Lung (tissue), 12 donors: Measurements from ENCODE around the gene ZEB1. TPM values are rescaled to one million over a fixed set of nuclear protein-coding genes. Genes with fewer than 3 reads are reported as not detected.

ENCODE experiments used
- ATAC-seq: fragments of 200-7000 bp; cut with Tn5 transposase; one replicate; pipeline ENCODE4 v1.9.1; 2020; ENCODE audit warnings: moderate number of reproducible peaks; ENCODE audit not compliant: insufficient read depth, low FRiP score
- DNase-seq, 3 donors: peaks; one replicate each; pipeline ENCODE4 v3.0.0-alpha.2; 2013 to 2017
- H3K27ac ChIP-seq, 2 donors: one replicate each; pipeline ENCODE4 v1.5.1; 2013; ENCODE audit warnings: mild to moderate bottlenecking in 2 of 2, moderate library complexity in 2 of 2, control low read depth in 1 of 2, inconsistent platforms in 1 of 2, low read depth in 1 of 2, low read length in 1 of 2
- H3K27me3 ChIP-seq, 3 donors: one replicate each; pipeline ENCODE4 v1.5.1; 2013; ENCODE audit warnings: low read length in 2 of 3; ENCODE audit not compliant: control insufficient read depth in 3 of 3, insufficient read depth in 3 of 3
- H3K36me3 ChIP-seq, 4 donors: one replicate each; pipeline ENCODE4 v1.5.1; 2013; ENCODE audit warnings: low read length in 4 of 4, mild to moderate bottlenecking in 1 of 4, moderate library complexity in 1 of 4; ENCODE audit not compliant: control insufficient read depth in 4 of 4, insufficient read depth in 4 of 4
- H3K4me1 ChIP-seq, 5 donors: one replicate each; pipeline ENCODE4 v1.5.1; 2013; ENCODE audit warnings: low read length in 5 of 5, mild to moderate bottlenecking in 2 of 5, moderate library complexity in 1 of 5; ENCODE audit not compliant: control insufficient read depth in 5 of 5, insufficient read depth in 5 of 5
- H3K4me3 ChIP-seq: one replicate; pipeline ENCODE4 v1.5.1; 2013; ENCODE audit warnings: mild to moderate bottlenecking, control low read depth, moderate library complexity
- H3K9ac ChIP-seq, 2 donors: one replicate each; pipeline ENCODE4 v1.5.1; 2013; ENCODE audit warnings: low read length in 2 of 2, control low read depth in 1 of 2; ENCODE audit not compliant: insufficient read depth in 1 of 2
- H3K9me3 ChIP-seq, 4 donors: one replicate each; pipeline ENCODE4 v1.5.1; 2013; ENCODE audit warnings: low read length in 3 of 4, mild to moderate bottlenecking in 1 of 4, moderate library complexity in 1 of 4; ENCODE audit not compliant: control insufficient read depth in 4 of 4, insufficient read depth in 3 of 4
- CTCF ChIP-seq: IDR thresholded peaks from 2 replicates; pipeline ENCODE4 v1.5.1; 2012; ENCODE audit warnings: mild to moderate bottlenecking; ENCODE audit errors: control extremely low read depth, extremely low read depth
- WGBS, 2 donors: extraction: QIAGEN DNeasy Blood & Tissue Kit; methylation state at CpG; one replicate each; pipeline ENCODE4 v1.1.7; 2013; 5-methylcytosine and 5-hydroxymethylcytosine counted together
- polyA plus RNA-seq, 2 donors: library from polyadenylated mRNA; stranded (reverse); fragments of 200-250 nt; gene quantifications; one replicate each; pipeline ENCODE4 v1.2.1, GENCODE V29; 2013
- total RNA-seq, 2 donors: library from RNA; depleted of rRNA in 1 of 2; stranded (reverse); fragments of >200 nt in 1 of 2; gene quantifications; one replicate each; pipeline ENCODE4 v1.2.1, GENCODE V29; 2014 to 2021
- donor health status: control.
- donor health status: control.
- donor health status: Bipolar disorder and iron deficiency.
- donor health status: healthy.
- donor health status: DM: yes; HTN: yes; CAD: no.

The ZEB1 gene
- total and polyA plus RNA-seq, 4 donors: 8.4 to 86.9 (median 19.5) TPM

GRCh38 chr10:31366703-31367102 lies 47.7 kb downstream of the ZEB1 start:
- no peak overlapping the region for H3K27ac ChIP-seq
- no peak overlapping the region for H3K9ac ChIP-seq
- WGBS, 2 donors: 91 to 98% methylated on average over 4 of the region's 4 CpGs
- ATAC-seq (no peak), DNase-seq (no peak)
- H3K4me3 ChIP-seq: no peak overlapping the region
- peaks cover 0 to 4% (median 0%) of the 10 kb centered on the region in 4 donors for H3K36me3 ChIP-seq
- peaks cover 0 to 8% (median 0%) of the 10 kb centered on the region in 4 donors for H3K9me3 ChIP-seq
- peaks cover 0 to 3% (median 0%) of the 10 kb centered on the region in 5 donors for H3K4me1 ChIP-seq
- TF ChIP-seq CTCF: no peak
- H3K27me3 ChIP-seq: no peaks in the 10 kb centered on the region

- no peaks in the 10 kb centered on the region for H3K9me3 ChIP-seq
- H3K27me3 ChIP-seq: peaks cover 0 to 7% (median 0%) of the 10 kb centered on the region in 3 donors
- H3K4me1 ChIP-seq: peaks cover 0 to 5% (median 0%) of the 10 kb centered on the region in 5 donors
- H3K9ac ChIP-seq: no peak overlapping the region
- DNase-seq (no peak), ATAC-seq (no peak)
- H3K27ac ChIP-seq: no peak overlapping the region
- H3K4me3 ChIP-seq: no peak overlapping the region
- TF ChIP-seq CTCF: no peak
- H3K36me3 ChIP-seq: peaks cover 0 to 2% (median 0%) of the 10 kb centered on the region in 4 donors
Observed at GRCh38 chr10:31368724-31369123, 49.7 kb downstream of the ZEB1 start.

GRCh38 chr10:31372439-31372838 lies 53.4 kb downstream of the ZEB1 start:
- WGBS, 2 donors: 92% methylated on average over 3 of the region's 3 CpGs
- no peaks in the 10 kb centered on the region for H3K9me3 ChIP-seq
- no peak overlapping the region for H3K27ac ChIP-seq
- H3K27me3 ChIP-seq: peaks cover 0 to 9% (median 0%) of the 10 kb centered on the region in 3 donors
- H3K4me1 ChIP-seq: peaks cover 0 to 8% (median 0%) of the 10 kb centered on the region in 5 donors
- no peaks in the 10 kb centered on the region for H3K36me3 ChIP-seq
- ATAC-seq: no peak
- no peak overlapping the region for H3K4me3 ChIP-seq
- no peak for DNase-seq
- H3K9ac ChIP-seq: no peak overlapping the region
- no peak for TF ChIP-seq CTCF

- H3K9me3 ChIP-seq: no peaks in the 10 kb centered on the region
- DNase-seq (no peak), ATAC-seq (no peak)
- TF ChIP-seq CTCF: no peak
- no peak overlapping the region for H3K27ac ChIP-seq
- no peak overlapping the region for H3K9ac ChIP-seq
- peaks cover 0 to 8% (median 0%) of the 10 kb centered on the region in 5 donors for H3K4me1 ChIP-seq
- peaks cover 0 to 9% (median 0%) of the 10 kb centered on the region in 3 donors for H3K27me3 ChIP-seq
- 83 to 91% methylated on average over 2 of the region's 2 CpGs for WGBS, 2 donors
- H3K4me3 ChIP-seq: no peak overlapping the region
- H3K36me3 ChIP-seq: no peaks in the 10 kb centered on the region
Observed at GRCh38 chr10:31374146-31374696, 55.2 kb downstream of the ZEB1 start.
